Loucy (cell line): Measurements from ENCODE around the gene MYH16.

ENCODE experiments used
- H2AFZ ChIP-seq: fragments of 200-600 bp; sonication (generic); 2 replicates; pipeline ENCODE4 v1.6.0; 2016; ENCODE audit warnings: antibody characterized with exemption, mild to moderate bottlenecking, low read length, moderate library complexity
- H3F3A ChIP-seq: fragments of 200-600 bp; 2 replicates; pipeline ENCODE4 v1.6.0; 2016; ENCODE audit warnings: antibody characterized with exemption, low read depth, mild to moderate bottlenecking
- H3K27me3 ChIP-seq: fragments of 200-600 bp; sonication (generic); 2 replicates; pipeline ENCODE4 v1.6.1; 2014; ENCODE audit warnings: low read length, mild to moderate bottlenecking; ENCODE audit not compliant: insufficient read depth, poor library complexity, severe bottlenecking
- H3K36me3 ChIP-seq: fragments of 200-600 bp; sonication (generic); 2 replicates; pipeline ENCODE4 v1.6.1; 2016; ENCODE audit warnings: low read length; ENCODE audit not compliant: insufficient read depth
- H3K4me1 ChIP-seq: fragments of 200-600 bp; sonication (generic); 2 replicates; pipeline ENCODE4 v1.5.1; 2014; ENCODE audit warnings: low read length, mild to moderate bottlenecking; ENCODE audit not compliant: insufficient read depth, poor library complexity, severe bottlenecking
- H3K4me2 ChIP-seq: fragments of 200-600 bp; sonication (generic); 2 replicates; pipeline ENCODE4 v1.6.0; 2014; ENCODE audit warnings: antibody characterized with exemption, low read length, low read depth, mild to moderate bottlenecking; ENCODE audit not compliant: poor library complexity, severe bottlenecking
- H3K4me3 ChIP-seq: fragments of 200-600 bp; sonication (generic); 2 replicates; pipeline ENCODE4 v1.5.1; 2014; ENCODE audit warnings: low read length, mild to moderate bottlenecking, mixed read lengths; ENCODE audit not compliant: poor library complexity, severe bottlenecking
- H3K79me2 ChIP-seq: fragments of 200-600 bp; sonication (generic); 2 replicates; pipeline ENCODE4 v1.6.1; 2014; ENCODE audit warnings: low read length; ENCODE audit not compliant: insufficient read depth
- H3K9ac ChIP-seq: fragments of 200-600 bp; sonication (generic); 2 replicates; pipeline ENCODE4 v1.6.0; 2014; ENCODE audit warnings: mild to moderate bottlenecking, low read depth, low read length, moderate library complexity; ENCODE audit not compliant: poor library complexity, severe bottlenecking
- H3K9me2 ChIP-seq: fragments of 200-600 bp; sonication (generic); replicated peaks from 2 replicates; pipeline ENCODE4 v1.6.1; 2016; ENCODE audit warnings: low read depth, low read length, mixed read lengths
- H3K9me3 ChIP-seq: fragments of 200-600 bp; sonication (generic); 2 replicates; pipeline ENCODE4 v1.6.1; 2014; ENCODE audit warnings: mild to moderate bottlenecking, antibody characterized with exemption, low read length, low read depth; ENCODE audit not compliant: insufficient read depth
- H4K20me1 ChIP-seq: fragments of 200-600 bp; sonication (generic); 2 replicates; pipeline ENCODE4 v1.6.0; 2014; ENCODE audit warnings: antibody characterized with exemption, low read length, mild to moderate bottlenecking; ENCODE audit not compliant: insufficient read depth, poor library complexity, severe bottlenecking
- TF ChIP-seq, protein P1 (sequence below): fragments of 200-600 bp; sonication (generic); conservative IDR thresholded peaks from 2 replicates; pipeline ENCODE4 v1.5.1; 2014; ENCODE audit warnings: mild to moderate bottlenecking, antibody characterized with exemption, low read length

MYH16 gene

DNA sequence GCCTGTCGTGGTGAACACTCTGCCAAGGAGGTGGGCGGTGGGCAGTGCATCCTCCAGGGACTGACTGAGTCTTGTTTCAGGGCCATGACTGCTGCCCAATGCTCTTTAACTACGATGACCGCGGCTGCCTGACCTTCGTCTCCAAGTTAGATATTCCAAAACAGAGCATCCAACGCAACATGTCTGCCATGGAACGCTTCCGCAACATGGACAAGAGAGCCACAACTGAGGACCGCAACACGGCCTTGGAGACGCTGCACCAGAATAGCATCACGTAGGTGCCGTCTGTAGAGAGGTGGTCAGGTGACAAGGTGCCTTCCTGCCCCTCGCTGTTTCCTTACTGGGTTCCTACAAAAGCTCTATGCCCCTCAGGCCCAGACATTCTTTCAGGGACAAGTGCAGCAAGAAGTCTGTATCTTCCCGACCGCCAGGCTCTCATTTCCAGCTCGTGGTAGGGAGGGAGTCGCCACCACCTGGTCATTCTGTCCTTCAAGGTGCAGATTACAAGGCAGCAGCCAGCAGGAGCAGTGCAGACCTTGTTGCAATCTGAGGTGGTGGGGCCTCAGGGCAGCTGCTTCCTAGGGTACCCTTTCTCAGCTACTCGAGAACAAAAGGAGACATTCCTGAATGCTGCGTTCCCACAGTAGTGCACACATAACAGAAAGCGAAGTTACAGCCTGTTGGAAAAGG is 87.0 kb downstream of the MYH16 start:
- Histone ChIP-seq H3K4me3 (no peak overlapping the region), H3F3A (no peaks in the 10 kb centered on the region), H2AFZ (no peak overlapping the region), H3K79me2 (no peaks in the 10 kb centered on the region), H3K4me1 (no peaks in the 10 kb centered on the region), H3K9ac (no peak overlapping the region), H3K9me3 (no peaks in the 10 kb centered on the region), H4K20me1 (no peaks in the 10 kb centered on the region), H3K9me2 (no peaks in the 10 kb centered on the region), H3K4me2 (no peak overlapping the region), H3K36me3 (peaks cover 78% of the 10 kb centered on the region), H3K27me3 (no peaks in the 10 kb centered on the region)
- TF ChIP-seq, protein P1, sequence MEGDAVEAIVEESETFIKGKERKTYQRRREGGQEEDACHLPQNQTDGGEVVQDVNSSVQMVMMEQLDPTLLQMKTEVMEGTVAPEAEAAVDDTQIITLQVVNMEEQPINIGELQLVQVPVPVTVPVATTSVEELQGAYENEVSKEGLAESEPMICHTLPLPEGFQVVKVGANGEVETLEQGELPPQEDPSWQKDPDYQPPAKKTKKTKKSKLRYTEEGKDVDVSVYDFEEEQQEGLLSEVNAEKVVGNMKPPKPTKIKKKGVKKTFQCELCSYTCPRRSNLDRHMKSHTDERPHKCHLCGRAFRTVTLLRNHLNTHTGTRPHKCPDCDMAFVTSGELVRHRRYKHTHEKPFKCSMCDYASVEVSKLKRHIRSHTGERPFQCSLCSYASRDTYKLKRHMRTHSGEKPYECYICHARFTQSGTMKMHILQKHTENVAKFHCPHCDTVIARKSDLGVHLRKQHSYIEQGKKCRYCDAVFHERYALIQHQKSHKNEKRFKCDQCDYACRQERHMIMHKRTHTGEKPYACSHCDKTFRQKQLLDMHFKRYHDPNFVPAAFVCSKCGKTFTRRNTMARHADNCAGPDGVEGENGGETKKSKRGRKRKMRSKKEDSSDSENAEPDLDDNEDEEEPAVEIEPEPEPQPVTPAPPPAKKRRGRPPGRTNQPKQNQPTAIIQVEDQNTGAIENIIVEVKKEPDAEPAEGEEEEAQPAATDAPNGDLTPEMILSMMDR, result no peak
